HG02885 (cell line): Measurements from ENCODE around the gene CTNNBL1.
"Not testable (repeated sequence)": the region's sequence is repeated elsewhere in the genome, so short reads cannot be mapped to it uniquely, and the experiment has no call there.

Experiments used
- ATAC-seq: cut with Tn5 transposase; IDR thresholded peaks from one replicate; pipeline ENCODE4 v1.9.1; 2021; ENCODE audit warnings: mild to moderate bottlenecking; ENCODE audit not compliant: unreplicated experiment, poor library complexity

CTNNBL1 gene

GRCh38 chr20:37704955-37705354 is 11.1 kb downstream of the CTNNBL1 start:
- no peak for ATAC-seq

- ATAC-seq: no peak
Observed at GRCh38 chr20:37706298-37706697, 12.5 kb downstream of the CTNNBL1 start.

- ATAC-seq: no peak
Observed at GRCh38 chr20:37711001-37711400, 17.2 kb downstream of the CTNNBL1 start.

- ATAC-seq: no peak
Observed at GRCh38 chr20:37711994-37712964, 18.4 kb downstream of the CTNNBL1 start.

GRCh38 chr20:37713396-37713795 is 19.6 kb downstream of the CTNNBL1 start:
- ATAC-seq: no peak

- ATAC-seq: no peak
Observed at GRCh38 chr20:37714978-37715672, 21.3 kb downstream of the CTNNBL1 start.

GRCh38 chr20:37721751-37722150 is 27.9 kb downstream of the CTNNBL1 start:
- no peak for ATAC-seq

GRCh38 chr20:37722312-37722711 is 28.5 kb downstream of the CTNNBL1 start:
- ATAC-seq: not testable (repeated sequence)

- ATAC-seq: no peak
Observed at GRCh38 chr20:37723668-37724067, 29.8 kb downstream of the CTNNBL1 start.

- no peak for ATAC-seq
Observed at GRCh38 chr20:37725165-37725564, 31.3 kb downstream of the CTNNBL1 start.

- ATAC-seq: no peak
Observed at GRCh38 chr20:37725855-37726254, 32.0 kb downstream of the CTNNBL1 start.

- ATAC-seq: no peak
Observed at GRCh38 chr20:37726321-37726720, 32.5 kb downstream of the CTNNBL1 start.

- ATAC-seq: no peak
Observed at GRCh38 chr20:37726971-37727956, 33.4 kb downstream of the CTNNBL1 start.

GRCh38 chr20:37727957-37728634 is 34.3 kb downstream of the CTNNBL1 start:
- no peak for ATAC-seq

- no peak for ATAC-seq
Observed at GRCh38 chr20:37728635-37728983, 34.8 kb downstream of the CTNNBL1 start.

- no peak for ATAC-seq
Observed at GRCh38 chr20:37729452-37729851, 35.6 kb downstream of the CTNNBL1 start.

- no peak for ATAC-seq
Observed at GRCh38 chr20:37729909-37730308, 36.1 kb downstream of the CTNNBL1 start.

GRCh38 chr20:37733416-37733815 is 39.6 kb downstream of the CTNNBL1 start:
- ATAC-seq: no peak

- no peak for ATAC-seq
Observed at GRCh38 chr20:37734228-37734985, 40.6 kb downstream of the CTNNBL1 start.
